Measurements from ENCODE around the gene RPL41. TPM values are rescaled to one million over a fixed set of nuclear protein-coding genes. Genes with fewer than 3 reads are reported as not detected.

RPL41 gene
- total and polyA plus RNA-seq, 9 of the 15 experiments (the other 6 are each of a cell fraction or from before 2014, with no cell fraction given) = 3,403 to 11,276 (median 5,604) TPM

GRCh38 chr12:56104109-56104814 lies 12.2 kb upstream of the RPL41 start, which contains the start of gene PA2G4 (continued):
- TF ChIP-seq ZNF407 (IDR thresholded peaks at IDR 0.05; ENCODE audit: low read depth) (peak; percentile 68), RBM25 (IDR thresholded peaks at IDR 0.05; ENCODE audit: low read depth, low read length, severe bottlenecking) (no peak), MNT (conservative IDR thresholded peaks at IDR 0.05) (peak; percentile 93 to 95)
- TF ChIP-seq, protein P1, sequence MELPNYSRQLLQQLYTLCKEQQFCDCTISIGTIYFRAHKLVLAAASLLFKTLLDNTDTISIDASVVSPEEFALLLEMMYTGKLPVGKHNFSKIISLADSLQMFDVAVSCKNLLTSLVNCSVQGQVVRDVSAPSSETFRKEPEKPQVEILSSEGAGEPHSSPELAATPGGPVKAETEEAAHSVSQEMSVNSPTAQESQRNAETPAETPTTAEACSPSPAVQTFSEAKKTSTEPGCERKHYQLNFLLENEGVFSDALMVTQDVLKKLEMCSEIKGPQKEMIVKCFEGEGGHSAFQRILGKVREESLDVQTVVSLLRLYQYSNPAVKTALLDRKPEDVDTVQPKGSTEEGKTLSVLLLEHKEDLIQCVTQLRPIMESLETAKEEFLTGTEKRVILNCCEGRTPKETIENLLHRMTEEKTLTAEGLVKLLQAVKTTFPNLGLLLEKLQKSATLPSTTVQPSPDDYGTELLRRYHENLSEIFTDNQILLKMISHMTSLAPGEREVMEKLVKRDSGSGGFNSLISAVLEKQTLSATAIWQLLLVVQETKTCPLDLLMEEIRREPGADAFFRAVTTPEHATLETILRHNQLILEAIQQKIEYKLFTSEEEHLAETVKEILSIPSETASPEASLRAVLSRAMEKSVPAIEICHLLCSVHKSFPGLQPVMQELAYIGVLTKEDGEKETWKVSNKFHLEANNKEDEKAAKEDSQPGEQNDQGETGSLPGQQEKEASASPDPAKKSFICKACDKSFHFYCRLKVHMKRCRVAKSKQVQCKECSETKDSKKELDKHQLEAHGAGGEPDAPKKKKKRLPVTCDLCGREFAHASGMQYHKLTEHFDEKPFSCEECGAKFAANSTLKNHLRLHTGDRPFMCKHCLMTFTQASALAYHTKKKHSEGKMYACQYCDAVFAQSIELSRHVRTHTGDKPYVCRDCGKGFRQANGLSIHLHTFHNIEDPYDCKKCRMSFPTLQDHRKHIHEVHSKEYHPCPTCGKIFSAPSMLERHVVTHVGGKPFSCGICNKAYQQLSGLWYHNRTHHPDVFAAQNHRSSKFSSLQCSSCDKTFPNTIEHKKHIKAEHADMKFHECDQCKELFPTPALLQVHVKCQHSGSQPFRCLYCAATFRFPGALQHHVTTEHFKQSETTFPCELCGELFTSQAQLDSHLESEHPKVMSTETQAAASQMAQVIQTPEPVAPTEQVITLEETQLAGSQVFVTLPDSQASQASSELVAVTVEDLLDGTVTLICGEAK (IDR thresholded peaks at IDR 0.05) = no peak
- TF ChIP-seq, protein P1 (CRISPR knock-in tag; IDR thresholded peaks at IDR 0.05) = peak; percentile 48; the same call in 1 of the 2 replicates

Measured in K562 (cell line).